HL-60 (cell line): ENCODE measurements around the gene PIEZO1.
A peak's percentile ranks its signal among the peaks of the same experiment; 100 is the strongest.

Source experiments
- DNase-seq, 2 experiments: peaks; one replicate each; pipeline ENCODE4 v3.0.0-alpha.2; 2010 to 2020; ENCODE audit warnings: low read depth in 1 of 2, low spot score in 1 of 2
- H3K27ac ChIP-seq: fragments of 250-450 bp; sonication (Bioruptor Pico); replicated peaks from 2 replicates; pipeline ENCODE4 v1.5.1; 2020; ENCODE audit warnings: mild to moderate bottlenecking, moderate library complexity
- H3K27me3 ChIP-seq: fragments of 250-450 bp; sonication (Bioruptor Pico); 2 replicates; pipeline ENCODE4 v1.5.1; 2021; ENCODE audit warnings: mild to moderate bottlenecking, moderate library complexity; ENCODE audit not compliant: insufficient read depth, poor library complexity, severe bottlenecking
- H3K4me3 ChIP-seq: replicated peaks from 2 replicates; pipeline ENCODE4 v1.5.1; 2011; ENCODE audit warnings: mild to moderate bottlenecking, control low read depth, low read length; ENCODE audit not compliant: insufficient read depth
- CTCF ChIP-seq: IDR thresholded peaks from one replicate; pipeline ENCODE4 v1.5.1; 2011; ENCODE audit warnings: low read length, control low read depth, inconsistent platforms; ENCODE audit not compliant: insufficient read depth
- GABPA ChIP-seq: IDR thresholded peaks from 2 replicates; pipeline ENCODE4 v1.6.1; 2012; ENCODE audit warnings: low read depth
- POLR2AphosphoS5 ChIP-seq: IDR thresholded peaks from 2 replicates; pipeline ENCODE4 v1.6.1; 2012; ENCODE audit warnings: low read depth
- SPI1 ChIP-seq: IDR thresholded peaks from 2 replicates; pipeline ENCODE4 v1.6.1; 2012; ENCODE audit warnings: low read depth, mild to moderate bottlenecking, borderline replicate concordance
- TF ChIP-seq, protein P1 (sequence below): IDR thresholded peaks from 2 replicates; pipeline ENCODE4 v1.6.1; 2012; ENCODE audit warnings: low read depth; ENCODE audit not compliant: insufficient replicate concordance

Gene PIEZO1

DNA sequence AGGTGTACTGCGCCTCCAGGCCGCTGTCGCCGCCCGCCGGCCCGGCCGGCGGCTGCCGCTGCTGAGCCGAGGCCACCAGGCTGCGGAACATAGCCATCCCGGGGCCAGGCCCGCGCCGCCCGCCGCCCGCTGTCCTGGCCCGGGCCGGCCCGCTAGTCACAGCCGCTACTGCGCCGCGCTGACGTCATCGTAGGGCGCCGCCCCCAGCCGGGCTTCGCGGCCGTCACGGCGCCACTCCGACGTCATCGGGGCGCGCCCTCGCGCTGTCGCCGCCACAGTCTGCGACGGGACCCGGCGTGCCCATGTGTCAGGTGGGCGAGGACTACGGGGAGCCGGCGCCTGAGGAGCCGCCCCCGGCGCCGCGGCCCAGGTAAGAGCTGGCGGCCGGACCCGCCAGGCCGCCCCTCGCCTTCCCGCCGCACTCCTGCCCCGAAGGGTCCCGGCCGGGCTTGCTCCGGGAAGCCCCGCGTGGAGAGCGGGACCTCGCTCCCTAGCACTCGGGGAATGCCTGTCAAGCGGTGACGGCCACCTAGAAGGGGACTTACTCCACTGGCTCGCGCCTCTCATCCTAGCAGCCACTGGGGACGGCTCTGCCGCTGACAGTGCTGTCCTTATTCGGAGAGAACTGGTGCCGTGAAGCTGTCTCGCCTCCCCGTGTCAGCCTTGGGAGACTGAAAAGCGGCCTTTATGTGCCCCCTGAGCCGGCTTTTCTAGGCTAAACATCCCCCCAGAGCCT lies 78.6 kb downstream of the PIEZO1 start, which contains the start of the genes CTU2 and RNF166:
CTU2 (plus strand) TSS at position 275 of the 736 bp plus-strand sequence; CDS start at position 303, 28 bp downstream.
RNF166 (minus strand) TSS at position 180 of the 736 bp plus-strand sequence; CDS start at position 97, 83 bp downstream.
- TF ChIP-seq CTCF (no peak), SPI1 (no peak), GABPA (no peak), POLR2AphosphoS5 (no peak)
- TF ChIP-seq, protein P1, sequence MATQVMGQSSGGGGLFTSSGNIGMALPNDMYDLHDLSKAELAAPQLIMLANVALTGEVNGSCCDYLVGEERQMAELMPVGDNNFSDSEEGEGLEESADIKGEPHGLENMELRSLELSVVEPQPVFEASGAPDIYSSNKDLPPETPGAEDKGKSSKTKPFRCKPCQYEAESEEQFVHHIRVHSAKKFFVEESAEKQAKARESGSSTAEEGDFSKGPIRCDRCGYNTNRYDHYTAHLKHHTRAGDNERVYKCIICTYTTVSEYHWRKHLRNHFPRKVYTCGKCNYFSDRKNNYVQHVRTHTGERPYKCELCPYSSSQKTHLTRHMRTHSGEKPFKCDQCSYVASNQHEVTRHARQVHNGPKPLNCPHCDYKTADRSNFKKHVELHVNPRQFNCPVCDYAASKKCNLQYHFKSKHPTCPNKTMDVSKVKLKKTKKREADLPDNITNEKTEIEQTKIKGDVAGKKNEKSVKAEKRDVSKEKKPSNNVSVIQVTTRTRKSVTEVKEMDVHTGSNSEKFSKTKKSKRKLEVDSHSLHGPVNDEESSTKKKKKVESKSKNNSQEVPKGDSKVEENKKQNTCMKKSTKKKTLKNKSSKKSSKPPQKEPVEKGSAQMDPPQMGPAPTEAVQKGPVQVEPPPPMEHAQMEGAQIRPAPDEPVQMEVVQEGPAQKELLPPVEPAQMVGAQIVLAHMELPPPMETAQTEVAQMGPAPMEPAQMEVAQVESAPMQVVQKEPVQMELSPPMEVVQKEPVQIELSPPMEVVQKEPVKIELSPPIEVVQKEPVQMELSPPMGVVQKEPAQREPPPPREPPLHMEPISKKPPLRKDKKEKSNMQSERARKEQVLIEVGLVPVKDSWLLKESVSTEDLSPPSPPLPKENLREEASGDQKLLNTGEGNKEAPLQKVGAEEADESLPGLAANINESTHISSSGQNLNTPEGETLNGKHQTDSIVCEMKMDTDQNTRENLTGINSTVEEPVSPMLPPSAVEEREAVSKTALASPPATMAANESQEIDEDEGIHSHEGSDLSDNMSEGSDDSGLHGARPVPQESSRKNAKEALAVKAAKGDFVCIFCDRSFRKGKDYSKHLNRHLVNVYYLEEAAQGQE = no peak
- Histone ChIP-seq H3K27ac (peak within 1 kb of the TSS; percentile 94), H3K4me3 (peak within 1 kb of the TSS; percentile 90), H3K27me3 (no peaks in the 10 kb centered on the region)
- peak; percentile 65 to 66 for DNase-seq

- peak overlapping the region; percentile 90 for H3K4me3 ChIP-seq
- TF ChIP-seq GABPA (no peak), POLR2AphosphoS5 (no peak), CTCF (no peak)
- TF ChIP-seq, protein P1 = no peak
- DNase-seq = no peak
- peak overlapping the region; percentile 94 for H3K27ac ChIP-seq
- H3K27me3 ChIP-seq = no peaks in the 10 kb centered on the region
These were observed 79.2 kb downstream of the PIEZO1 start for GRCh38 chr16:88705801-88706228.

GRCh38 chr16:88705076-88705684 lies 79.8 kb downstream of the PIEZO1 start:
- Histone ChIP-seq H3K4me3 (peak overlapping the region; percentile 90), H3K27me3 (no peaks in the 10 kb centered on the region), H3K27ac (peak overlapping the region; percentile 94)
- TF ChIP-seq SPI1 (no peak), POLR2AphosphoS5 (no peak), GABPA (no peak), CTCF (no peak)
- TF ChIP-seq, protein P1 = no peak
- DNase-seq = peak in 1 of 2 experiments; percentile 42
